Stomach (tissue), 4 donors: ENCODE results near the gene FBXL7.

ENCODE experiments used
- EP300 ChIP-seq: sonication (generic); formaldehyde crosslinking; IDR thresholded peaks from one replicate; pipeline ENCODE4 v1.6.1; 2017; ENCODE audit warnings: antibody characterized with exemption
- POLR2A ChIP-seq, 4 donors: fragments of 450-650 bp; IDR thresholded peaks; one replicate each; pipeline ENCODE4 v1.6.1; 2016; ENCODE audit warnings: antibody characterized with exemption in 4 of 4, control low read depth in 2 of 4, mild to moderate bottlenecking in 1 of 4, moderate library complexity in 1 of 4
- POLR2AphosphoS5 ChIP-seq, 3 donors: sonication (generic); formaldehyde crosslinking; IDR thresholded peaks; one replicate each; pipeline ENCODE4 v1.6.1; 2016; ENCODE audit warnings: antibody characterized with exemption in 3 of 3
- TF ChIP-seq, protein P1 (sequence below), 7 experiments: fragments of 450-650 bp in 4 of 7; fragments of 200-600 bp in 3 of 7; sonication (generic) in 3 of 7; IDR thresholded peaks; one replicate each; pipeline ENCODE4 v1.5.1; 2016 to 2019; ENCODE audit warnings: antibody characterized with exemption in 7 of 7, control low read depth in 2 of 7, mild to moderate bottlenecking in 1 of 7

DNA sequence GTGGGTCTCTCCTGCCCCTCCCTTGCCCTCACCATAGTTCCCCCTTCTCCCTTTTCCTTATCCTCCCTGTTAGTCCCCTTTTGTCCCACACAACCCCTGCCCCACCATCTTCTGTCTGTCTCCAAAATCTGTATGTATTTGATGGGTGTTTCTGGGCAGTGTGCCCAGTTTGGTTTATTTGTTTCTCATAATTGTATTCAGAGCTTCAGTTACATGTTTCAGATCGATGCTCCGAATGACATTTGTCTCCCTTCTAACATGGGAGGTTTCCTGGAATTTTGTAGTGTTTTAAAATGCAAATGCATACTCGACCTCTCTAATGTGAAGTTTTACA, 22.2 kb downstream of the FBXL7 start:
- TF ChIP-seq, protein P1, sequence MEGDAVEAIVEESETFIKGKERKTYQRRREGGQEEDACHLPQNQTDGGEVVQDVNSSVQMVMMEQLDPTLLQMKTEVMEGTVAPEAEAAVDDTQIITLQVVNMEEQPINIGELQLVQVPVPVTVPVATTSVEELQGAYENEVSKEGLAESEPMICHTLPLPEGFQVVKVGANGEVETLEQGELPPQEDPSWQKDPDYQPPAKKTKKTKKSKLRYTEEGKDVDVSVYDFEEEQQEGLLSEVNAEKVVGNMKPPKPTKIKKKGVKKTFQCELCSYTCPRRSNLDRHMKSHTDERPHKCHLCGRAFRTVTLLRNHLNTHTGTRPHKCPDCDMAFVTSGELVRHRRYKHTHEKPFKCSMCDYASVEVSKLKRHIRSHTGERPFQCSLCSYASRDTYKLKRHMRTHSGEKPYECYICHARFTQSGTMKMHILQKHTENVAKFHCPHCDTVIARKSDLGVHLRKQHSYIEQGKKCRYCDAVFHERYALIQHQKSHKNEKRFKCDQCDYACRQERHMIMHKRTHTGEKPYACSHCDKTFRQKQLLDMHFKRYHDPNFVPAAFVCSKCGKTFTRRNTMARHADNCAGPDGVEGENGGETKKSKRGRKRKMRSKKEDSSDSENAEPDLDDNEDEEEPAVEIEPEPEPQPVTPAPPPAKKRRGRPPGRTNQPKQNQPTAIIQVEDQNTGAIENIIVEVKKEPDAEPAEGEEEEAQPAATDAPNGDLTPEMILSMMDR (IDR thresholded peaks at IDR 0.05), result no peak
- TF ChIP-seq POLR2A (IDR thresholded peaks at IDR 0.05) (no peak), POLR2AphosphoS5 (IDR thresholded peaks at IDR 0.05) (no peak), EP300 (no peak)
